ENCODE data around the gene USP25. TPM values are rescaled to one million over a fixed set of nuclear protein-coding genes. Genes with fewer than 3 reads are reported as not detected.

USP25 gene
- total RNA-seq, 1 experiment from 2014 or later = 42.0 TPM

GRCh38 chr21:15795533-15795932 is 65.8 kb downstream of the USP25 start:
- H3K27ac Mint-ChIP-seq = no peak overlapping the region
- TF ChIP-seq USF1 (CRISPR knock-in tag; IDR thresholded peaks at IDR 0.05) (no peak), TEAD1 (CRISPR knock-in tag; IDR thresholded peaks at IDR 0.05) (no peak), FOXP1 (CRISPR knock-in tag; IDR thresholded peaks at IDR 0.05; ENCODE audit: borderline replicate concordance) (no peak), FOXK1 (CRISPR knock-in tag; IDR thresholded peaks at IDR 0.05) (no peak), SMAD4 (CRISPR knock-in tag; IDR thresholded peaks at IDR 0.05) (no peak), PREB (CRISPR knock-in tag; IDR thresholded peaks at IDR 0.05; ENCODE audit: borderline replicate concordance) (no peak), AFF4 (CRISPR knock-in tag; IDR thresholded peaks at IDR 0.05; ENCODE audit: borderline replicate concordance) (no peak), GRHL2 (CRISPR knock-in tag; IDR thresholded peaks at IDR 0.05; ENCODE audit: insufficient replicate concordance, severe bottlenecking) (no peak), ARID4B (CRISPR knock-in tag; IDR thresholded peaks at IDR 0.05; ENCODE audit: borderline replicate concordance) (no peak), ZNF423 (CRISPR knock-in tag; IDR thresholded peaks at IDR 0.05) (no peak), GTF2I (CRISPR knock-in tag; conservative IDR thresholded peaks at IDR 0.05) (no peak), JUN (CRISPR knock-in tag; IDR thresholded peaks at IDR 0.05) (no peak), ZNF671 (CRISPR knock-in tag; IDR thresholded peaks at IDR 0.05) (no peak), SMAD3 (CRISPR knock-in tag; IDR thresholded peaks at IDR 0.05; ENCODE audit: borderline replicate concordance) (no peak), JAZF1 (CRISPR knock-in tag; IDR thresholded peaks at IDR 0.05) (no peak), CTCF (IDR thresholded peaks at IDR 0.05) (no peak)
- CTCF ChIA-PET = no interaction called here
- H3K27me3 Mint-ChIP-seq (ENCODE audit: low read depth) = no peaks in the 10 kb centered on the region
- no peaks in the 10 kb centered on the region for H3K36me3 Mint-ChIP-seq
- ATAC-seq (no peak), DNase-seq (ENCODE audit: low spot score) (no peak)
- POLR2A ChIA-PET = no interaction called here
- no peaks in the 10 kb centered on the region for H3K9me3 Mint-ChIP-seq
- peaks cover 12% of the 10 kb centered on the region for H3K4me1 Mint-ChIP-seq
- H3K4me3 Mint-ChIP-seq = no peak overlapping the region
